HepG2 (cell line): ENCODE results near the gene PDIA6. TPM values are rescaled to one million over a fixed set of nuclear protein-coding genes. Genes with fewer than 3 reads are reported as not detected.

Source experiments
- ATAC-seq: fragments of 200-7000 bp; cut with Tn5 transposase; 3 replicates; pipeline ENCODE4 v1.9.1; 2020; ENCODE audit warnings: mild to moderate bottlenecking, moderate library complexity
- BruUV-seq: library from RNA; stranded (reverse); fragments of 400-500 nt; replicated peaks from 2 replicates; lab custom pipeline; 2021; lab: Mats Ljungman, UMichigan
- CTCF ChIA-PET: fragments of 300-600 bp; formaldehyde crosslinking; extraction: SDS; loops from one replicate; lab custom pipeline; 2021; ENCODE audit warnings: low total read pairs, inconsistent platforms, low intra/inter-chr PET ratio; lab: Yijun Ruan, JAX
- POLR2A ChIA-PET: fragments of 350-600 bp; sonication (Branson Sonifier 250); formaldehyde crosslinking; loops from one replicate; lab custom pipeline; 2020; ENCODE audit warnings: antibody characterized with exemption, inconsistent platforms; lab: Yijun Ruan, JAX
- DNase-seq: peaks from one replicate; pipeline ENCODE4 v3.0.0-alpha.2; 2015; ENCODE audit warnings: low spot score
- FAIRE-seq: peaks from 3 replicates; lab custom pipeline; 2011; peaks lifted over from hg19 to GRCh38; lab: Jason Lieb, UNC
- H2AFZ ChIP-seq: one replicate; pipeline ENCODE4 v1.6.1; 2011; ENCODE audit warnings: low read length, inconsistent platforms
- H3K27ac ChIP-seq: fragments of 300-600 bp; 3 replicates; pipeline ENCODE4 v1.8.0; 2011; ENCODE audit warnings: mixed run types, mild to moderate bottlenecking, mixed read lengths, low read length, inconsistent platforms; ENCODE audit not compliant: insufficient read depth; ENCODE audit errors: extremely low read length
- H3K27me3 ChIP-seq, 2 experiments: fragments of 200-600 bp in 1 of 2; 2 replicates in 1 of 2; 3 replicates in 1 of 2; pipeline versions ENCODE4 v1.6.0 to v1.8.0; 2011; ENCODE audit warnings: low read length in 2 of 2, mild to moderate bottlenecking in 2 of 2, moderate library complexity in 2 of 2, inconsistent platforms in 1 of 2; ENCODE audit not compliant: insufficient read depth in 2 of 2, control insufficient read depth in 1 of 2
- H3K36me3 ChIP-seq, 2 experiments: fragments of 200-600 bp in 1 of 2; replicated peaks in 1 of 2; 2 replicates in 1 of 2; 3 replicates in 1 of 2; pipeline versions ENCODE4 v1.5.1 to v1.8.0; 2011; ENCODE audit warnings: low read length in 2 of 2, inconsistent platforms in 1 of 2; ENCODE audit not compliant: insufficient read depth in 2 of 2, control insufficient read depth in 1 of 2
- H3K4me1 ChIP-seq: 2 replicates; pipeline ENCODE4 v1.5.1; 2012; ENCODE audit warnings: low read length, inconsistent platforms; ENCODE audit not compliant: insufficient read depth
- H3K4me2 ChIP-seq: 2 replicates; pipeline ENCODE4 v1.6.0; 2011; ENCODE audit warnings: low read depth, low read length, inconsistent platforms
- H3K4me3 ChIP-seq, 3 experiments: fragments of 200-600 bp in 1 of 3; sonication (generic), shearing (Covaris generic) in 1 of 3; replicated peaks in 1 of 3; 2 replicates each; pipeline ENCODE4 v1.5.1; 2011 to 2016; ENCODE audit warnings: low read length in 3 of 3, inconsistent platforms in 2 of 3, low read depth in 2 of 3, mild to moderate bottlenecking in 2 of 3, control low read depth in 1 of 3, mixed read lengths in 1 of 3; ENCODE audit not compliant: insufficient read depth in 1 of 3
- H3K79me2 ChIP-seq: one replicate; pipeline ENCODE4 v1.6.1; 2011; ENCODE audit warnings: low read length, inconsistent platforms; ENCODE audit not compliant: insufficient read depth
- H3K9ac ChIP-seq: 2 replicates; pipeline ENCODE4 v1.6.0; 2011; ENCODE audit warnings: mild to moderate bottlenecking, low read depth, low read length, inconsistent platforms; ENCODE audit not compliant: insufficient read depth
- H3K9me3 ChIP-seq: 2 replicates; pipeline ENCODE4 v1.5.1; 2012; ENCODE audit warnings: mild to moderate bottlenecking, low read length
- H4K20me1 ChIP-seq: 2 replicates; pipeline ENCODE4 v1.6.0; 2011; ENCODE audit warnings: inconsistent platforms, mild to moderate bottlenecking, low read length, moderate library complexity; ENCODE audit not compliant: insufficient read depth
- GFI1 ChIP-seq: sonication (generic); formaldehyde crosslinking; IDR thresholded peaks from 2 replicates; pipeline ENCODE4 v1.5.0; 2020; ENCODE audit warnings: missing genetic modification reagents, mild to moderate bottlenecking, borderline replicate concordance
- KDM5B ChIP-seq: sonication (generic); formaldehyde crosslinking; IDR thresholded peaks from 2 replicates; pipeline ENCODE4 v1.4.0; 2020; ENCODE audit warnings: missing genetic modification reagents, mild to moderate bottlenecking, borderline replicate concordance
- MAFK ChIP-seq, 2 experiments: IDR thresholded peaks in 1 of 2; conservative IDR thresholded peaks in 1 of 2; 2 replicates each; pipeline ENCODE4 v1.6.1; 2011; ENCODE audit warnings: improper control_type of control experiment in 2 of 2, low read length in 2 of 2
- RARA ChIP-seq: IDR thresholded peaks from 2 replicates; pipeline ENCODE4 v1.6.1; 2016; ENCODE audit warnings: missing genetic modification reagents, missing compliant biosample characterization
- TERF1 ChIP-seq: sonication (generic); formaldehyde crosslinking; IDR thresholded peaks from 2 replicates; pipeline ENCODE4 v1.8.0; 2022; ENCODE audit warnings: mild to moderate bottlenecking, missing genetic modification reagents, moderate library complexity
- TGIF2 ChIP-seq: IDR thresholded peaks from 2 replicates; pipeline ENCODE4 v1.6.1; 2016; ENCODE audit warnings: control low read depth, missing compliant biosample characterization
- TOPORS ChIP-seq: sonication (generic); formaldehyde crosslinking; IDR thresholded peaks from 2 replicates; pipeline ENCODE4 v1.8.0; 2023; ENCODE audit warnings: mild to moderate bottlenecking, missing genetic modification reagents
- U2AF2 ChIP-seq: fragments of 200-400 bp; formaldehyde crosslinking; IDR thresholded peaks from 2 replicates; pipeline ENCODE4 v1.6.1; 2017; ENCODE audit warnings: low read depth, mild to moderate bottlenecking, low read length
- ZBTB38 ChIP-seq: sonication (generic); formaldehyde crosslinking; IDR thresholded peaks from 2 replicates; pipeline ENCODE4 v1.5.1; 2020; ENCODE audit warnings: mild to moderate bottlenecking, missing genetic modification reagents
- ZFP90 ChIP-seq: sonication (generic); formaldehyde crosslinking; IDR thresholded peaks from 2 replicates; pipeline ENCODE4 v1.8.0; 2022; ENCODE audit warnings: missing genetic modification reagents, mild to moderate bottlenecking, inconsistent platforms, borderline replicate concordance
- ZNF317 ChIP-seq: sonication (generic); formaldehyde crosslinking; IDR thresholded peaks from 2 replicates; pipeline ENCODE4 v1.5.0; 2020; ENCODE audit warnings: mild to moderate bottlenecking, missing genetic modification reagents
- ZNF546 ChIP-seq: sonication (generic); formaldehyde crosslinking; conservative IDR thresholded peaks from 2 replicates; pipeline ENCODE4 v1.8.1; 2023; ENCODE audit warnings: mild to moderate bottlenecking, missing genetic modification reagents
- ZNF687 ChIP-seq: sonication (generic); formaldehyde crosslinking; IDR thresholded peaks from 2 replicates; pipeline ENCODE4 v1.5.1; 2020; ENCODE audit warnings: mild to moderate bottlenecking, missing genetic modification reagents, moderate library complexity
- ZNF75D ChIP-seq: sonication (generic); formaldehyde crosslinking; IDR thresholded peaks from 2 replicates; pipeline ENCODE4 v1.8.1; 2023; ENCODE audit warnings: missing genetic modification reagents, mild to moderate bottlenecking, borderline replicate concordance
- ZZZ3 ChIP-seq: sonication (generic); formaldehyde crosslinking; IDR thresholded peaks from 2 replicates; pipeline ENCODE4 v1.4.0; 2020; ENCODE audit warnings: missing genetic modification reagents, mild to moderate bottlenecking, borderline replicate concordance
- WGBS: methylation state at CpG from one replicate; pipeline ENCODE4 v1.1.6; 2017; ENCODE audit warnings: low lambda C conversion rate; 5-methylcytosine and 5-hydroxymethylcytosine counted together
- in situ Hi-C: cut with HindIII; loops from 2 replicates; pipeline ENCODE4 v1.10.0; 2017; ENCODE audit warnings: low pct_unique_long_range_greater_than_20kb; ENCODE audit not compliant: extremely low pct_ligation_motif_present
- intact Hi-C: fragments of 100-400 bp; cut with micrococcal nuclease; formaldehyde crosslinking; loops from one replicate; pipeline ENCODE4 v1.10.0; 2022; ENCODE audit not compliant: unreplicated experiment
- polyA plus RNA-seq, 8 experiments: library from polyadenylated mRNA; depleted of rRNA in 3 of 8; stranded (reverse) in 7 of 8; unstranded in 1 of 8; fragments of >200 nt; fragmentation: Illumina TruSeq in 4 of 8; extraction: Trizol in 4 of 8; gene quantifications; 2 replicates each; pipeline versions ENCODE4 v1.2.1 to v1.2.3, GENCODE V29; 2011 to 2016; ENCODE audit warnings: low read depth in 4 of 8, missing spikeins in 1 of 8, mixed read lengths in 1 of 8; ENCODE audit not compliant: insufficient read depth in 1 of 8
- total RNA-seq, 5 experiments: library from RNA; depleted of rRNA; stranded (reverse); fragments of >200 nt; fragmentation: Illumina TruSeq; extraction: Trizol; gene quantifications; 2 replicates each; pipeline ENCODE4 v1.2.3, GENCODE V29; 2016; ENCODE audit warnings: low read depth in 1 of 5

The PDIA6 gene
- total and polyA plus RNA-seq, 2 of the 13 experiments (the other 11 are each of a cell fraction or from before 2014, with no cell fraction given): 586 to 642 TPM

- peaks cover 29% of the 10 kb centered on the region for H3K4me1 ChIP-seq
- no peaks in the 10 kb centered on the region for H3K9me3 ChIP-seq
- in situ Hi-C loops: no loop called here
- H3K79me2 ChIP-seq: no peaks in the 10 kb centered on the region
- no peak for ATAC-seq
- POLR2A ChIA-PET: no interaction called here
- H3K27me3 ChIP-seq: peaks cover 0 to 18% of the 10 kb centered on the region in 2 experiments; a peak in 3 of 5 replicates
- no peak for DNase-seq
- BruUV-seq: no TSS peak
- WGBS: 48% methylated on average over 8 of the region's 8 CpGs
- no peak overlapping the region for H3K4me3 ChIP-seq
- CTCF ChIA-PET: no interaction called here
- no peak overlapping the region for H3K9ac ChIP-seq
- H4K20me1 ChIP-seq: no peaks in the 10 kb centered on the region
- FAIRE-seq: no peak
- no peak overlapping the region for H3K4me2 ChIP-seq
- no peaks in the 10 kb centered on the region for H3K36me3 ChIP-seq
- intact Hi-C loops: no loop called here
- no peak for TF ChIP-seq ZNF546 (CRISPR knock-in tag)
- no peak for TF ChIP-seq GFI1 (CRISPR knock-in tag)
- TF ChIP-seq TERF1: no peak
- TF ChIP-seq ZBTB38 (CRISPR knock-in tag): no peak
- TF ChIP-seq ZNF75D (CRISPR knock-in tag): no peak
- TF ChIP-seq KDM5B (CRISPR knock-in tag): no peak
- H2AFZ ChIP-seq: no peak overlapping the region
- no peak overlapping the region for H3K27ac ChIP-seq
These were observed 58.7 kb downstream of the PDIA6 start for GRCh38 chr2:10753876-10754275.

GRCh38 chr2:10753156-10753555 lies 59.4 kb downstream of the PDIA6 start:
- Histone ChIP-seq H3K9ac (no peak overlapping the region), H3K27ac (no peak overlapping the region), H2AFZ (no peak overlapping the region), H3K36me3 (no peaks in the 10 kb centered on the region), H4K20me1 (no peaks in the 10 kb centered on the region), H3K9me3 (no peaks in the 10 kb centered on the region), H3K79me2 (no peaks in the 10 kb centered on the region), H3K27me3 (peaks cover 0 to 13% of the 10 kb centered on the region in 2 experiments; a peak in 3 of 5 replicates), H3K4me1 (peaks cover 22% of the 10 kb centered on the region), H3K4me2 (no peak overlapping the region), H3K4me3 (no peak overlapping the region)
- FAIRE-seq: no peak
- POLR2A ChIA-PET: no interaction called here
- DNase-seq: no peak
- no peak for ATAC-seq
- 51% methylated on average over 7 of the region's 7 CpGs for WGBS
- intact Hi-C loops (no loop called here), in situ Hi-C loops (no loop called here)
- BruUV-seq: no TSS peak
- CTCF ChIA-PET: no interaction called here
- no peak for TF ChIP-seq ZFP90 (CRISPR knock-in tag)
- TF ChIP-seq RARA: no peak
- no peak for TF ChIP-seq ZNF317 (CRISPR knock-in tag)
- TF ChIP-seq TOPORS (CRISPR knock-in tag): no peak
- no peak for TF ChIP-seq ZNF687 (CRISPR knock-in tag)
- TF ChIP-seq MAFK (conservative IDR thresholded peaks at IDR 0.05 in 1 of 2, IDR thresholded peaks at IDR 0.05 in 1 of 2; ENCODE audit: low read length in 2 of 2): no peak
- no peak for TF ChIP-seq U2AF2
- no peak for TF ChIP-seq ZZZ3
- no peak for TF ChIP-seq TGIF2
